ENCODE results near the gene PPP2R5A.
"Not testable (repeated sequence)": the region's sequence is repeated elsewhere in the genome, so short reads cannot be mapped to it uniquely, and the experiment has no call there.

The PPP2R5A gene

DNA sequence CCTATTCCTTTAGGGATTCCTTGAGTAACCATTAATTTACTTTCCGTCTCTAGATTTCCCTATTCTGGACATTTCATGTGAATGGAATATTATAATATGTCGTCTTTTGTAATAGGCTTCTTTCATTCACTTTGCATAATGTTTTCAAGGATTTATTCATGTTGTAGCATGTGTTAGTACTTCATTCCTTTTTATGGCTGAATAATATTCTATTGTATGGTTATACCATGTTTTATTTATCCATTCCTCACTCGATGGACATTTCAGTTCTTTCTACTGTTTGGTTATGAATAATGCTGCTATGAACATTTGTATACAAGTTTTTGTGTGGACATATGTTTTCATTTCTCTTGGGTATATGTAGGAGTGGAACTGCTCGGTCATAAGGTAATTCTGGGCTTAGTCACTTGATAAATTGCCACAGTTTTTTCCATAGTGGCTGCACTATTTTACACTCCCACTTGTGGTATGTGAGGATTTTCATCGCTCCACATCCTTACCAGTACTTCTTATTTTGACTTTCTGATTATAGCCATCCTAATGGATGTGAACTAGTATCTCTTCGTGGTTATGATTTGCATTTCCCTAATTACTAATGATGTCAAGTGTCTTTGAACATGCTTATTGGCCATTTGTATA, 17.7 kb downstream of the PPP2R5A start:
- DNase-seq, result no peak

DNA sequence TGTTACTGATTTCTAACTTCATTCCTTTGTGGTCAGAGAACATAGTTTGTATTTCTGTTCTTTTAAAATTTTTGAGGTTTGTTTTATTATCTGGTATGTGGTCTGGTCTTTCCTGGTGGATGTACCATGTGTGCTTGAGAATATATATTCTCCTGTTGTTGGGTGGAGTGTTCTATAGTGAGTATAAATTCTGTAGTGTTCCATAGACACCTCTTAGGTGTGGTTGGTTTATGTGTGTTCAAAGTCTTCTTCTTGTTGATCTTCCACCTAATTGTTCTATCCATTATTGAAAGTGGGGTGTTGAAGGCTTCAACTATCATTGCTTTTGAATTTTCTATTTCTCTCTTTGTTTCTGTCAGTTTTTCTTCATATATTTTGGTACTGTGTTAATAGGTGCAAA, 20.1 kb downstream of the PPP2R5A start:
- DNase-seq, result no peak

DNA sequence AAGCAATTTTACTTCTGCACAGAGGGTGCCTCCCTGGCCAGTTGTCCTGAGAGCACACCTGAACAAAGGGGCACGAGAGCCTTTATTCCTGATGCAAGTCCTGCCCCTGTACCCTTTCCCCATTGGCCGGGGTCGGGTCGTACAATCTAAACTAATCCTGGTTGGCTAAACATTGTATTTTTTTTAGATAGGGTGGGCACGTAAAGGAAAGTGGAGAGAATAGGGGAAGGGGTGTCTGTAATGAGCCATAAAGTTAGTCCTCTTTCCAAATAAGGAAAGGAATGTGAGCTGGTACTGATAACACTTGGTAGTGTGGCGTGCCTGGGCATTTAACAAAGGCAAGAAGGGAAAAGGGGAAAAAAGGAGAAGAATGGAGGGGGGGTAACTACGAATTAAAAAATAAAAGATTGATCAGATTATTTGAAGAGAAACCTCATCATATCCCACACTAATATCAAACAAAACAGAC, 20.8 kb downstream of the PPP2R5A start:
- DNase-seq, result not testable (repeated sequence)

DNA sequence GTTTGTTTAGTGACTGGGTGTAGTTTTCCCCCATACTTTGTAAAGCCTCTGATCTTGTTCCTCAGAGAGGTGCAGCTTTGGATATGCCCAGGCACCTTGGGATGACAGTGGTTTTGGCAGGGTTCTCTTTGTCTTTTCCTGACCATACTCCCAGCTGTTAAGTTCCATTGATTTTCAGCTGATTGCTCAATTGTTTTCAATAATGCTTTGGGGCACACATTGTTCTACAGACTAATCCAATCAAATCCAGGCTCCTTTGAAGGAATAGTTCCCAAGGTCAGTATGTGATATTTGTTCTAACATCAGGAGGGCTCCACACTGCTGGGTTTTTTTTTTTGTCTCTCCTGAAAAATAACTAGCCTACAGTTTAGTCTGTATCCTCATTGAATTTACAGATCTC, 24.8 kb downstream of the PPP2R5A start:
- no peak for DNase-seq

DNA sequence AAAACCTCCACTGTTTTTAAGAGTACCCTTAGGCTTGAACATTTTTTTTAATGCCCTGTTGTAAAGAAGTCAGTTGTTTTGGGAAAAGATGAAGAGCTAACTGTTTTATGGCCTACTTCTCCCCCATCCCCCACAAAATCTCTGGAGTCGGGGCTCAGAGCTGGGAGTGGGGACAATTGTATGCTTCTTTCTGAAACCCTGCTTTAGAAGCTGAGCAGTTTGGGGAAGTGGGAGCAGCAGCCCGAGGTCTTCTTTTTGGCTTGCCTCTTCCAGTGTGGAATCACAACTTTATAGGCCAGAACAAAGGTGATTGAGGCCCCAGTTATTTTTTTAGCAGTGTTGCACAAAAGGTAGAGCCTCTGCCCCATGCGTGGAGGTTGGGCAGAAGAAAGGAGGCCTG, 25.2 kb downstream of the PPP2R5A start:
- DNase-seq, result no peak

DNA sequence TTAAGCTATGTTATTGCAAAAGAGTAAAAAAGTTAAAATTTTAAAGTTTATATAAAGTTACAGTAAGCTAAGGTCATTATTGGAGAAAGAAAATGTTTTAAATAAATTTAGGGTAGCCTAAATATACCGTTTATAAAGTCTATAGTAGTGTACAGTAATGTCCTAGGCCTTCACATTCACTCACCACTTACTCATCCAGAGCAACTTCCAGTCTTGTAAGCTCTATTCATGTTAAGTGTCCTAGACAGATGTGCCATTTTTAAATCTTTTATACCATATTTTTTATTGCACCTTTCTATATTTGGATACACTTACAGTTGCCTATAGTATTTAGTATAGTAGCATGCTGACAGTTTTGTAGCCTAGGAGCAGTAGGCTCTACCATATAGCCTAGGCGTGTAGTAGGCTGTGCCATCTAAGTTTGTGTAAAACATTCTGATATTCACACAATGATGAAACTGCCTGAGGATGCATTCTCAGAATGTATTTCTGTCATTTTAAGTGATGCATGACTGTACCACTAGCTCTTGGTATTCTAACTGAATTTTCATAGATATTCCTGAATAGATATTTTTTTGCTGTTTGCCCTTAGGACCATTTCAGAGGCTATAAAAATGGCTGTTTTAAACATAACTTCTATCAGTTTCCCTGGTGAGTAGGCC, 26.8 kb downstream of the PPP2R5A start:
- no peak for DNase-seq

DNA sequence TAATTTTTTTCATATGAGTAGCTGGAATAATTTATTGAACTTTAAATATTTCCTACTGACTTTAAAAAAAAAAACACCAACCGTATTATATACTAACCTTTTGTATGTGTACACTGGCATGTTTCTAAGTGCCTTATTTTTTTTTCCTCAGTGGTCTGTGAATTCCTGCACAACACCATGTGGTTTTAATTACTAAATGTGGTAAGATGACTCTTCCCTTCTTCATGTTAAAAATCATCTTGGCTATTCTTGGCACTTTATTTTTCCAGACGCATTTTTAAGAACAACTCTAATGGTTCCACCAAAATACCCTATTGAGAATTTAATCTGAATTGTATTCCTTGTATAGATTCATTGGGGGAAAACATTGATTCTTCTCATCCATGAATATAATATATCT, 28.4 kb downstream of the PPP2R5A start:
- no peak for DNase-seq

DNA sequence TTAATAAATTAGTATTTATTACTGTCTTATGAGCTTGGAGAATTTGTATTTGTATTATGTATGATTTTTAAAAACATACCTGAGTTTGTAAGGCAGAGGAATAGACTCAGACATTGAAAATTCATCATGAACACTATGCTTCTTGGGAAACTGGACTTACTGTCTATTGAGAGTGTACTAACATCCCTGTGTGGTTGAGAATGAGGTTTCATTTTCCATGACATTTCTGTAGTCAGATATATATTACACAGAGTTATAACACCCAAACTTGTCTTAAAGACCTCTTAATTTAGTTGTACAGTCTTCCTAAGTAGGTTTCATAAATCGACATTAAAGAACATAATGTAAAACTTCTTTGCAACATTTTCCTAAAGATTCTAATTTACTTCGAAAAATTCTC, 30.0 kb downstream of the PPP2R5A start:
- no peak for DNase-seq

DNA sequence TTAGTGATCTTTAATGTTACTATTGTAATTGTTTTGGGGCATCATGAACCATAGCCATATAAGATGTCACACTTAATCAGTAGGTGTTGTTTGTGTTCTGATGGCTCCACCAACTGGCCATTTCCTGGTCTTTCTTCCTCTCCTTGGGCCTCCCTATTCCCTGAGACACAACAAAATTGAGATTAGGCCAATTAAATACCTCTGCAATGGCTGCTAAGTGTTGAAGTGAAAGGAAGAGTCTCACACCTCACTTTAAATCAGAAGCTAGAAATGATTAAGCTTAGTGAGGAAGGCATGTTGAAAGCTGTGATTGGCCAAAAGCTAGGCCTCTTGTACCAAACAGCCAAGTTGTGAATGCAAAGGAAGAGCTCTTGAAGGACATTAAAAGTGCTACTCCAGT, 30.7 kb downstream of the PPP2R5A start:
- DNase-seq, result no peak

DNA sequence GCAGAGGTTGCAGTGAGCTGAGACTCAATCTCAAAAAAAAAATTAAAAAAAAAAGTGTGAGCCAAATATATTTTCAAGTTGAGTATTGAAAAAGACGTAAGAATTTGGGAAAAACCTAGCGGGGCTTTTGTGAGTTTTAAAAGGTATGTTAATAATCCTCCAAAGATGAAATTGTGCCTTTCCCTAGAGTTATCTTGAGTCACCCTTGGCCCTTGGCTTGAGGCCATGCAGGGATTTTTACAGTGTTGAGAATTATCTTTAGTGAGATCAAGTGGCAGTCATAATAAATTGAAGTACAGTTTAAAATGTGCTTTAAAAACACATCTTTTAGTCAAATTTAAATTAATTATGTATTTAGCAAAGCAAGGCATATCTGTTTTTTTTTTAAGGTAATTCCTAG, 32.7 kb downstream of the PPP2R5A start:
- no peak for DNase-seq

DNA sequence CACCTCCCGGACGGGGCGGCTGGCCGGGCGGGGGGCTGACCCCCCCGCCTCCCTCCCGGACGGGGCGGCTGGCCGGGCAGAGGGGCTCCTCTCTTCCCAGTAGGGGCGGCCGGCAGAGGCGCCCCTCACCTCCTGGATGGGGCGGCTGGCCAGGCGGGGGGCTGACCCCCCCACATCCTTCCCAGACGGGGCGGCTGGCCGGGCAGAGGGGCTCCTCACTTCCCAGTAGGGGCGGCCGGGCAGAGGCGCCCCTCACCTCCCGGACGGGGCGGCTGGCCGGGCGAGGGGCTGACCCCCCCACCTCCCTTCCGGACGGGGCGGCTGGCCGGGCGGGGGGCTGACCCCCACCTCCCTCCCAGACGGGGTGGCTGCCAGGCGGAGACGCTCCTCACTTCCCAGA, 35.8 kb downstream of the PPP2R5A start:
- DNase-seq, result not testable (repeated sequence)

DNA sequence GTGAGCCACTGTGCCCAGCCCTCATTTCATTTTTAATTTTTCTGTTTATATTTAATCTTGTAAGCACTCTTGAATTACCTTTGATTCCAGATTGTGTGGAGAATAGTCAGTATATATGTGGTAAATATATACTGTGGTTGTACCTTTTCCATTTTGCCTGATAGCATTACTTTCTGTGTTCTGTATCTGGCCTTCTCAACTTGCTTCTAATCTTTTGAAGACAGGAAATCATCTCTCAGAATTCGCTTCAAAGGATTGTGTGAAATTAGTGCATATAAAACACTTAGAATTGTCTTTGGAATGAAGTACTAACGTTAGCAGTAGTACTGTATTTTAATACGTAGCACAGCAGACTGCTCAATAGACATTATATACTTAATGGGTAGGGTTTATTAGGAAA, 37.9 kb downstream of the PPP2R5A start:
- DNase-seq, result no peak

DNA sequence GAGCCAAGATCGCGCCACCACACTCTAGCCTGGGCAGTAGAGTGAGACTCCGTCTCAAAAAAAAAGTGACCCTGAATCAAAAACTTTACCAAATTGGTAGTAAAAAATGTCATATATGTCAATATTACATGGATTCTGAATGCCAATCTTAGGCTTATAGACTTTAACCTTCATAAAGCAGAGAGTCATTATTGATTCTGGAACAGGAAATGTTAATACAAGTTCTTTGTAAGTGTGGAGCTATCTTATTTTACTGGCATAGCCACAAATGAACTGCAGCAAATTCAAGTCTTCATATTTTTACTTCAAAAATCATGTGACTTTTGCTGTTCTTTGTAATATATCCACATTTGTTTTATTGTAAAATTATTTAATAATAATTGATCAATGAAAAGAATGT, 41.3 kb downstream of the PPP2R5A start:
- DNase-seq, result no peak

DNA sequence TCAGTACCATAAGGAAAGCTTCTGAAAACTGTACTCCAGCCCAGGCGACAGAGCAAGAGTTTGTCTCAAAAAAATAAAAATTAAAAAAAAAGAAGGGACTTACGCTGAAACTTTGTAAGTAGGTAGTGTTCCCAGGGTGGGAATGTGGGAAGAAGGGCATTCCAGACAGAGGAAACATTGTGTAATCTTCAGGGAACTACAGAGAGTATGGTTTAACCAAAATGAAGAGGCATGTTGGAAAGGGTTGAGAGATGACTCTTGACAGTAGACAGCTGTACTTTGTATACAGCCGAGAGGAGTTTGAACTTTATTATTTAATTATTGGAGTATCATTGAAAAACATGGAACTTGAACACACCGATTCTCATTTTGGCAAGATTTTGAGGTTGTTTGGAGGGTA, 43.0 kb downstream of the PPP2R5A start:
- DNase-seq, result no peak

DNA sequence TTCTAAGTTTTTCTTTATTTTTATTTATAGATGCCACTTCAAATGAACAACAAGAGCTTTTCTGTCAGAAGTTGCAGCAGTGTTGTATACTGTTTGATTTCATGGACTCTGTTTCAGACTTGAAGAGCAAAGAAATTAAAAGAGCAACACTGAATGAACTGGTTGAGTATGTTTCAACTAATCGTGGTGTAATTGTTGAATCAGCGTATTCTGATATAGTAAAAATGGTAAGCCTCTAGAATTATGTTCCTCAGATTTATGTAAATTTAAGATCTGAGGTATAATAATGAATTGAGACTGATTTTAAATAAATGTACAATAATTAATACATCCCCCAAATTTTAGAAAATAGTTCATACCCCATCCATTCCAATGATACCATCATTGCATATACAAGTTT, 43.9 kb downstream of the PPP2R5A start:
- no peak for DNase-seq

DNA sequence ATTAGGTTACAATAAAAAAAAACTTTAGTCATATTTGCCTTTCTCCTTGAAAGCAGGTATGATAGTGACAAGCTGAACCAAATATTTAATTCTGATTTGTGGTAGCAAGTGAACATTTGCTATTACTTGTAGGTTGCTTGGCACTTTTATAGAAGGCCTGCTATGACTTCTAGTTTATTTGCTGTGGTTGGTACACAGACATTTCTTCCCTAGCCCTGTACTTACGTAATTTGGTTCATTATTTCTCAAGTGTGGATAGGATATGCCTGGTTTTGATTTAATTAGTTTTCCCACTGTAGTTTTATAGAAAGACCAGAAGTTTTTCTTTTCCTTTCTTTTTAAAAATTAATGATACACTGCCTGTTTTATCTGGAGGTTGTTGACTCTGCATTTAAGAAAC, 55.9 kb downstream of the PPP2R5A start:
- no peak for DNase-seq

DNA sequence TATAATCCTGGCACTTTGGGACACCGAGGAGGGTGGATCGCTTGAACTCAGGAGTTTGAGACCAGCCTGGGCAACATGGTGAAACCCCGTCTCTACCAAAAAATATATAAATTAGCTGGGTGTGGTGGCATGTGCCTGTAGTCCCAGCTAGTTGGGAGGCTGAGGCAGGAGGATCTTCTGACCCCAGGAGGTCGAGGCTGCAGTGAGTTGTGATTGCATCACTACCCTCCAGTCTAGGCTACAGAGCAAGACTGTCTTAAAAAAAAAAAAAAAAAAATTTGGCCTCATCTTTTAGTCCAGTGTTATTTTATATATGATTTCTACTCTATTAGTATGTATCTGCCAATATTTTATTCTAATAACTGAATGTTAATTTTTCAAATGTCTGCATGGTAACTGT, 59.7 kb downstream of the PPP2R5A start:
- DNase-seq, result no peak

DNA sequence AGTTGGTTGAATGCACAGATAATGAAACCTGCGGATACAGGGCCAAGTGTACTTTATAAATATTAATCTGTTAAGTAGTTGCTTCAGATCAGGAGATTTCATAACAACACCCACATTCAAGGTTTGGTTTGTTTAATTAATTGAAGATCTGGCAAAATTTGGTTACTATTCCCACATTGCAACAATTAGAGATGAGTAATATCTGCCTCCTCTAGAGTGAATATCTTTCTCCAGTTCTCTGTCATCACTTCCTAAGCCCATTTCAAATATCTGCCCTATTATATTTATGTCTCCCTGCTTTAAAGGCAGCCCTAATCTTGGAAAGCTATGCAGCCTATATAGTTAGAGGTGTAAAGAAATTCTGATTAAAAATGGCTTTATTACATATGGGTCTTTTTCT, 61.4 kb downstream of the PPP2R5A start:
- DNase-seq, result no peak

DNA sequence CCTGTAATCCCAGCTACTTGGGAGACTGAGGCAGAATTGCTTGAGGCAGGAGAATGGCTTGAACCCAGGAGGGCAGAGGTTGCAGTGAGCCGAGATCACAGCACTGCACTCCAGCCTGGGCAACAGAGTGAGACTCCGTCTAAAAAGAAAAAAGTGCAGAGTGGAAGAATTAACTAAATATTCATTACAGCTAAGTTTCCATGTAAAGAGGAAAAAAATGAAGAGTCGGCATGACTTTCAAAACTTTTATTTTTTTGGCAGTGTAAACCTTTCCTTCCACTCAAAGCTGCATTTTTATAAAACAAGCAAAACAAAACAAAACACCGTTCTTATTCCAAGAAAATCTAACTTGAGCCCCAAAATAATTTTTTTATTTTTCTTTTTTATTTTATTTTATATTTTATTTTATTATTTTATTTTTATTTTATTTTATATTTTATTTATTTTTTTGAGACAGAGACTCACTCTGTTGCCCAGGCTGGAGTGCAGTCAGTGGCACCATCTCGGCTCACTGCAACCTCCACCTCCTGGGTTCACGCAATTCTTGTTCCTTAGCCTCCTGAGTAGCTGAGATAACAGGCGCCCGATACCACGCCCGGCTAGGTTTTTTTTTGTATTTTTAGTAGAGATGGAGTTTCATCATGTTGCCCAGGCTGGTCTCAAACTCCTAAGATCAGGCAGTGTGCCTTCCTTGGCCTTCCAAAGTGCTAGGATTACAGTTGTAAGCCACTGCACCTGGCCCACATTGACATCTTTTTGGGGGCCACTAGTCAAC, 66.6 kb downstream of the PPP2R5A start:
- no peak for DNase-seq

DNA sequence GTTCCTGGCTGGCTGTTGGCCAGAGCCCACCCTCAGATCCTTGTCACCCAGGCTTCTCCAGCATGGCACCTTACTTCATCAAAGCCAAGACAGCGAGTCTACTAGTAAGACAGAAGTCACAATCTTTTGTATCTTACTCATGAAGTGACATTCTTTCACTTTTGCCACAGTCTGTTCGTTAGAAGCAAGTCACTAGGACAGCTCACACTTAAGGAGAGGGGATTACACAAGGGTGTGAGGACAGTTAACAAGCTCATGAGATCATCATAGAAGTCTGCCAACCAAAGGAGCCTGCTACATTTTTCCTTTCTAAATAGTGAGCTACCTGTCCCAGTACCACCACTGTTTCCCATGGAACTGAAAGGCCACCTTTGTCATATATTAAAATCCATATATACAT, 68.0 kb downstream of the PPP2R5A start:
- DNase-seq, result no peak

DNA sequence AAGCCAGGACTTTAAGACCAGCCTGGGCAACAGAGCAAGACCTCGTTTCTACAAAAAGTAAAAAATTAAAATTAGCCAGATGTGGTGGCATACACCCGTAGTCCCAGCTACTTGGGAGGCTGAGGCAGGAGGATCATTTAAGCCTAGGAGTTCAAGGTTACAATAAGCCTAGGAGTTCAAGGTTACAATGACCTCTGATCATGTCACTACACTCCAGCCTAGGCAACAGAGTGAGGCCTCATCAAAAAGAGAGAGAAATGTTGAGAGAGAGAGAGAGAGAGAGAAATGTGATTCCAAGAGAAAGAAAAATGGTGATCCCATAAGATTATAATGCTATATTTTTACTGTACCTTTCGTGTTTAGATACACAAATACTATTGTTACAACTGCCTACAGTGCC, 69.3 kb downstream of the PPP2R5A start:
- DNase-seq, result no peak

DNA sequence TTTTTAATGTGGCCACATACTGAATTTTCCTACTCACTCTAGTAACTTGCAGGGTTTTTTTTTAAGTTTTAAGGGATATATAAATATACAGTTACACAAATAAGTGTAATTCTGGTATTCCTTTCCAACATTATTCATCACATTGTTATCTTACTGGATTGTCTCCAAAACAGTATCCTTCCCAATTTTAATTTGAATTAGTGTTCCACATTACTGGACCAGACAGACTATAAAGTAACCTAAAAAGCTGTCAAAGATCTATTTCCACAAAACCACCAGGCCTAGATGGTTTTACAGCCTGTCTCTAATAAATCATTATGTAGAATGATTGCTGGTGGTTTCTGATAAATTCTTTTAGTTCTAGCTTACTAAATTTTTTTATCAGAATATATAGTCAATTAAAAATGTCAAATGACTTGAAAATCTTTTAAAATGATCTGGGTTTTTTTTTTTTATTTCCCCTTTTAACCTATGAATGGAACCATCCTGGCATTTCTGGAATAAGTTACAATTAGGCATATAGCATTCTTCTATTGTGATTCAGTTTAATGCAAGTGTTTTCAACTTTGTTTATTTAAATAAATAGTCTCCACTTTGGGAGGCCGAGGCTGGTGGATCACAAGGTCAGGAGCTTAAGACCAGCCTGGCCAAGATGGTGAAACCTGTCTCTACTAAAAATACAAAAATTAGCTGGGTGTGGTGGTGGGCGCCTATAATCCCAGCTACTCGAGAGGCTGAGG, 70.2 kb downstream of the PPP2R5A start:
- no peak for DNase-seq

DNA sequence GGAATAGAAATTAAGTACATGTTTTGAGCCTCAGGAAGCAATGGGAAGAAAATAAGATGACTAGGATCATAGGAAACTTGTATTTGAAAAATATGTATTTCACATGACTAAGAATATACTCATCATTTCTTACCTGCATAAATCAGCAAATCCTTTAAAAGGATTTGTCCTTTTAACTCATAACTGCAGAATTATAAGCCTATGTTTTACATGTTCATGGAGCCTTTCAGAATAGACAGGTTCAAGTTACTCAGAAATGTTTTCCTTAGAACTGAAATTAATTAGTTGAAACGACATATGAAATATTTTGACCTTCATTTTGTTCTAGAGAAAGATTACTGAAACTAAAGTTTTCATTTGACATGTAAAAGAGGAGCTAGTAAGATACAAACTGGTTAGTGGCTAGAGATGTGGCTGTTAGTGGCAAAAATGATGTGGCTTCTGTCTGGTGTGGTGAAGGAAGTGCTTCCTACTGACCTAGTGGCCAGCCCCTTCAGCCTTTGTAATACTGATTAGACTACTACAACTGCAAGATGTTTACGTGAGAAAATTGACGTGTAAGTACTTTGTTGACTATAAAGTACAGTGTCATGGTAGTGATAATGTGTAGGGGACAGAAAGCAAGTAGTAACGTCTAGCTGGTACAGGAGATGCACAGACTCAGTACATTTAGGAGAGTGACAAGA, 74.7 kb downstream of the PPP2R5A start:
- DNase-seq, result no peak
